Testis (tissue), 3 donors: Measurements from ENCODE around the gene EVC. TPM values are rescaled to one million over a fixed set of nuclear protein-coding genes. Genes with fewer than 3 reads are reported as not detected.

Source experiments
- DNase-seq: peaks from one replicate; pipeline ENCODE4 v3.0.0-alpha.2; 2019
- H3K27ac ChIP-seq, 2 donors: fragments of 200-600 bp; sonication (generic); one replicate each; pipeline ENCODE4 v1.5.1; 2019
- H3K27me3 ChIP-seq: fragments of 200-600 bp; sonication (generic); one replicate; pipeline ENCODE4 v1.5.1; 2019
- H3K36me3 ChIP-seq: fragments of 200-600 bp; sonication (generic); one replicate; pipeline ENCODE4 v1.5.1; 2017; ENCODE audit warnings: low read depth; ENCODE audit errors: missing control alignments
- H3K4me1 ChIP-seq: fragments of 200-600 bp; sonication (generic); one replicate; pipeline ENCODE4 v1.5.1; 2019
- H3K4me3 ChIP-seq, 2 donors: fragments of 200-600 bp; sonication (generic); one replicate each; pipeline ENCODE4 v1.5.1; 2017 to 2019
- H3K9me3 ChIP-seq: fragments of 200-600 bp; sonication (generic); one replicate; pipeline ENCODE4 v1.5.1; 2017
- CTCF ChIP-seq, 3 experiments: fragments of 450-650 bp in 2 of 3; fragments of 200-600 bp in 1 of 3; sonication (generic) in 1 of 3; IDR thresholded peaks; one replicate each; pipeline ENCODE4 v1.5.1; 2016 to 2019; ENCODE audit warnings: antibody characterized with exemption in 3 of 3, mild to moderate bottlenecking in 2 of 3, moderate library complexity in 1 of 3
- POLR2A ChIP-seq: fragments of 450-650 bp; IDR thresholded peaks from one replicate; pipeline ENCODE4 v1.6.1; 2017; ENCODE audit warnings: antibody characterized with exemption, mild to moderate bottlenecking, moderate library complexity
- WGBS, 2 donors: methylation state at CpG; one replicate each; pipeline ENCODE4 v1.1.5; 2018; 5-methylcytosine and 5-hydroxymethylcytosine counted together
- intact Hi-C: fragments of 100-400 bp; cut with DNase I; formaldehyde crosslinking; loops from one replicate; pipeline ENCODE4 v1.15.1; 2023; ENCODE audit warnings: low total_unique reads
- polyA plus RNA-seq: library from polyadenylated mRNA; stranded (reverse); fragments of 350-450 nt; fragmentation: Illumina TruSeq; extraction: RNeasy Lipid Tissue Mini Kit (QIAGEN cat#74804); gene quantifications from one replicate; pipeline ENCODE4 v1.2.3, GENCODE V29; 2014; ENCODE audit warnings: low read depth, low replicate concordance; ENCODE audit not compliant: insufficient read depth
- total RNA-seq, 2 donors: library from RNA; depleted of rRNA; stranded (reverse); fragments of >200 nt; gene quantifications; one replicate each; pipeline ENCODE4 v1.2.3, GENCODE V29; 2016

EVC gene
- total and polyA plus RNA-seq, 3 donors from 2014 or later: 9.0 to 39.6 (median 33.4) TPM

GRCh38 chr4:5802565-5802964, 91.6 kb downstream of the EVC start:
- H3K4me1 ChIP-seq: no peaks in the 10 kb centered on the region
- H3K36me3 ChIP-seq: no peaks in the 10 kb centered on the region
- no peak for DNase-seq
- WGBS, 2 donors: 84 to 94% methylated on average over 12 of the region's 12 CpGs
- no peaks in the 10 kb centered on the region for H3K27me3 ChIP-seq
- intact Hi-C loops: no loop called here
- H3K9me3 ChIP-seq: no peaks in the 10 kb centered on the region
- no peak overlapping the region for H3K4me3 ChIP-seq
- TF ChIP-seq CTCF (IDR thresholded peaks at IDR 0.05) (no peak), POLR2A (no peak)
- no peak overlapping the region for H3K27ac ChIP-seq

- no peaks in the 10 kb centered on the region for H3K9me3 ChIP-seq
- no peak for TF ChIP-seq CTCF (IDR thresholded peaks at IDR 0.05)
- no peak for TF ChIP-seq POLR2A
- no peak overlapping the region for H3K27ac ChIP-seq
- H3K36me3 ChIP-seq: no peaks in the 10 kb centered on the region
- no peaks in the 10 kb centered on the region for H3K27me3 ChIP-seq
- H3K4me1 ChIP-seq: no peaks in the 10 kb centered on the region
- intact Hi-C loops: no loop called here
- no peak overlapping the region for H3K4me3 ChIP-seq
- no peak for DNase-seq
- 93 to 94% methylated on average over 7 to 14 of the region's 14 CpGs for WGBS, 2 donors
Measured at GRCh38 chr4:5804656-5805055, 93.7 kb downstream of the EVC start.

- DNase-seq: no peak
- Histone ChIP-seq H3K4me1 (no peaks in the 10 kb centered on the region), H3K4me3 (no peak overlapping the region), H3K9me3 (no peaks in the 10 kb centered on the region), H3K27me3 (no peaks in the 10 kb centered on the region), H3K27ac (no peak overlapping the region), H3K36me3 (no peaks in the 10 kb centered on the region)
- intact Hi-C loops: no loop called here
- TF ChIP-seq CTCF (IDR thresholded peaks at IDR 0.05): no peak
- TF ChIP-seq POLR2A: no peak
- whole genome bisulfite sequencing, 2 donors: 89 to 100% methylated on average over 6 to 11 of the region's 11 CpGs
Measured at GRCh38 chr4:5805270-5805669, 94.3 kb downstream of the EVC start.

GRCh38 chr4:5808081-5808741, 97.2 kb downstream of the EVC start:
- TF ChIP-seq POLR2A (no peak), CTCF (IDR thresholded peaks at IDR 0.05) (no peak)
- no peaks in the 10 kb centered on the region for H3K9me3 ChIP-seq
- intact Hi-C loops: no loop called here
- H3K4me1 ChIP-seq: no peaks in the 10 kb centered on the region
- no peaks in the 10 kb centered on the region for H3K36me3 ChIP-seq
- H3K4me3 ChIP-seq: no peak overlapping the region
- H3K27me3 ChIP-seq: no peaks in the 10 kb centered on the region
- H3K27ac ChIP-seq: no peak overlapping the region
- no peak for DNase-seq
- 74% methylated on average over 9 to 10 of the region's 10 CpGs for WGBS, 2 donors

GRCh38 chr4:5809216-5809776, 98.3 kb downstream of the EVC start:
- Histone ChIP-seq H3K27ac (no peak overlapping the region), H3K9me3 (no peaks in the 10 kb centered on the region), H3K36me3 (no peaks in the 10 kb centered on the region), H3K4me3 (no peak overlapping the region), H3K4me1 (no peaks in the 10 kb centered on the region), H3K27me3 (no peaks in the 10 kb centered on the region)
- DNase-seq: no peak
- TF ChIP-seq POLR2A (no peak), CTCF (IDR thresholded peaks at IDR 0.05) (no peak)
- intact Hi-C loops: no loop called here
- 77 to 91% methylated on average over 7 to 12 of the region's 12 CpGs for WGBS, 2 donors
